Caco-2 (cell line): ENCODE measurements around the gene DDX39B. TPM values are rescaled to one million over a fixed set of nuclear protein-coding genes. Genes with fewer than 3 reads are reported as not detected.
"Not testable (repeated sequence)": the region's sequence is repeated elsewhere in the genome, so short reads cannot be mapped to it uniquely, and the experiment has no call there.

Source experiments
- BruUV-seq: library from RNA; stranded (reverse); fragments of 400-500 nt; replicated peaks from 2 replicates; lab custom pipeline; 2021; lab: Mats Ljungman, UMichigan
- CTCF ChIA-PET: fragments of 300-600 bp; sonication (Branson Sonifier 250); formaldehyde crosslinking; loops from one replicate; lab custom pipeline; 2022; ENCODE audit warnings: antibody characterized with exemption; lab: Charles Lee
- POLR2A ChIA-PET: fragments of 300-600 bp; sonication (Branson Sonifier 250); formaldehyde crosslinking; loops from one replicate; lab custom pipeline; 2022; ENCODE audit warnings: antibody characterized with exemption; lab: Charles Lee
- DNase-seq, 2 experiments: peaks; one replicate each; pipeline versions ENCODE4 v3.0.0 to v3.0.0-alpha.2; 2020 to 2022
- H3K27me3 ChIP-seq: replicated peaks from 2 replicates; pipeline ENCODE4 v1.6.0; 2011; ENCODE audit warnings: low read length; ENCODE audit not compliant: control insufficient read depth, insufficient read depth
- H3K36me3 ChIP-seq: 2 replicates; pipeline ENCODE4 v1.5.1; 2011; ENCODE audit warnings: low read length; ENCODE audit not compliant: control insufficient read depth, insufficient read depth
- H3K4me1 ChIP-seq: fragments of 250-450 bp; sonication (Bioruptor Pico); 2 replicates; pipeline ENCODE4 v1.5.1; 2020; ENCODE audit warnings: mild to moderate bottlenecking
- H3K4me3 ChIP-seq: 2 replicates; pipeline ENCODE4 v1.5.1; 2011; ENCODE audit warnings: low read depth, mild to moderate bottlenecking, control low read depth, low read length
- H3K9me3 ChIP-seq: fragments of 250-450 bp; sonication (Bioruptor Pico); 2 replicates; pipeline ENCODE4 v1.5.1; 2020; ENCODE audit warnings: mild to moderate bottlenecking, moderate library complexity
- H3K27ac Mint-ChIP-seq: one replicate; pipeline ENCODE4 v1.8.0; 2022; ENCODE audit warnings: mixed read lengths; ENCODE audit not compliant: unreplicated experiment
- H3K27me3 Mint-ChIP-seq: one replicate; pipeline ENCODE4 v1.8.0; 2022; ENCODE audit warnings: mixed read lengths; ENCODE audit not compliant: insufficient read depth, unreplicated experiment
- H3K36me3 Mint-ChIP-seq: one replicate; pipeline ENCODE4 v1.8.0; 2022; ENCODE audit warnings: mild to moderate bottlenecking, mixed read lengths; ENCODE audit not compliant: insufficient read depth, unreplicated experiment
- H3K4me1 Mint-ChIP-seq: one replicate; pipeline ENCODE4 v1.8.0; 2022; ENCODE audit warnings: low read depth, mixed read lengths; ENCODE audit not compliant: unreplicated experiment
- H3K4me3 Mint-ChIP-seq: one replicate; pipeline ENCODE4 v1.8.0; 2022; ENCODE audit warnings: mild to moderate bottlenecking, moderate library complexity, mixed read lengths; ENCODE audit not compliant: unreplicated experiment
- H3K9me3 Mint-ChIP-seq: one replicate; pipeline ENCODE4 v1.8.0; 2022; ENCODE audit warnings: mixed read lengths; ENCODE audit not compliant: unreplicated experiment
- CTCF ChIP-seq, 2 experiments: fragments of 200-600 bp in 1 of 2; IDR thresholded peaks; 1 replicate in 1 of 2; 2 replicates in 1 of 2; pipeline versions ENCODE4 v1.5.1 to v1.8.0; 2011 to 2022; ENCODE audit warnings: antibody characterized with exemption in 1 of 2, control low read depth in 1 of 2, inconsistent platforms in 1 of 2, low read depth in 1 of 2, low read length in 1 of 2, mild to moderate bottlenecking in 1 of 2, moderate library complexity in 1 of 2; ENCODE audit not compliant: insufficient read depth in 1 of 2, severe bottlenecking in 1 of 2, unreplicated experiment in 1 of 2
- intact Hi-C: fragments of 100-400 bp; cut with micrococcal nuclease; formaldehyde crosslinking; loops from one replicate; pipeline ENCODE4 v1.10.0; 2022; ENCODE audit not compliant: unreplicated experiment
- total RNA-seq: library from RNA; stranded (reverse); gene quantifications from 2 replicates; pipeline ENCODE4 v1.2.3, GENCODE V29; 2022

DDX39B gene
- total RNA-seq, 1 experiment from 2014 or later: 416 TPM

- no peak overlapping the region for H3K4me3 ChIP-seq
- intact Hi-C loops: no loop called here
- BruUV-seq: no TSS peak
- POLR2A ChIA-PET: no interaction called here
- H3K4me3 Mint-ChIP-seq: no peak overlapping the region
- no peak overlapping the region for H3K27ac Mint-ChIP-seq
- no peak for DNase-seq
- no peaks in the 10 kb centered on the region for H3K9me3 Mint-ChIP-seq
- H3K4me1 Mint-ChIP-seq: no peaks in the 10 kb centered on the region
- no peaks in the 10 kb centered on the region for H3K36me3 ChIP-seq
- H3K9me3 ChIP-seq: no peaks in the 10 kb centered on the region
- H3K27me3 ChIP-seq: no peaks in the 10 kb centered on the region
- H3K4me1 ChIP-seq: no peaks in the 10 kb centered on the region
- TF ChIP-seq CTCF (IDR thresholded peaks at IDR 0.05; ENCODE audit: insufficient read depth in 1 of 2, low read depth in 1 of 2, low read length in 1 of 2, severe bottlenecking in 1 of 2, unreplicated experiment in 1 of 2): no peak
- CTCF ChIA-PET: no interaction called here
- H3K36me3 Mint-ChIP-seq: no peaks in the 10 kb centered on the region
- peaks cover 4% of the 10 kb centered on the region for H3K27me3 Mint-ChIP-seq
These were observed 20.0 kb downstream of the DDX39B start for GRCh38 chr6:31521835-31522234.

DNA sequence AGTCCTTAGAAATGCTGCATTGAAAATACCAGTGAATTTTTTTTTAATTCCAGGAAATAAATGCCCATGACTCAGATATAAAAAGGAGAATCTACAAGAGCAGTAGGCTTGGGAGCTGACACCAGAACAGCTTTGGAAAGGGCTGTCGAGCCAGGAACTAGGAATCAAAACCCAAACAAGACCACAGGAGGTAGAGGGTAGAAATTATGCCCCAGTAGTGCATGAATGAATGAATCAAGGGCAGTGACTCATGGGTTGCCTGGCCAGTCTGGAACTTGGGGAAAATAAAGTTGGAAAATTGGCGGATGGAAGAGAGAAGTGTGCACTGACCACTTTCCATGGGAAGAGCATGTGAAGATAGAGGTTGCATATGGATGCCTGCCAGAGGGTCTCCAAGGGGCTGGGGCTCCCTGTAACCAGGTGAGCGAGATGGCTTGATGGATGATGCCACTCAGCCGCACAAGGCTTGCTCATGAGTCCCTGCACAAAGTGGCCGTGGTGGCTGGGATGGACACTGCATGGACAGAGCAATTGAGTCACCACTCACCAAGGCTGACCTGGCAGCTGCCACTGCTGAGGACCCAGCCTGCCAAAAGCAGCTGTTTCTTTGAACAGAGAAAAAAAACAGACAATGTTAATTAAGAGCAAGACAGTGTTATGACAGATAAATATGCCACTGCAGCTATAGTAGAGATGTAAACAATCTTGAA, 28.2 kb downstream of the DDX39B start:
- intact Hi-C loops: no loop called here
- Mint-ChIP-seq H3K36me3 (no peaks in the 10 kb centered on the region), H3K4me1 (no peaks in the 10 kb centered on the region), H3K9me3 (no peaks in the 10 kb centered on the region), H3K27ac (no peak overlapping the region), H3K4me3 (no peak overlapping the region), H3K27me3 (peaks cover 7% of the 10 kb centered on the region)
- no peaks in the 10 kb centered on the region for H3K27me3 ChIP-seq
- no peak for TF ChIP-seq CTCF (IDR thresholded peaks at IDR 0.05; ENCODE audit: insufficient read depth in 1 of 2, low read depth in 1 of 2, low read length in 1 of 2, severe bottlenecking in 1 of 2, unreplicated experiment in 1 of 2)
- no TSS peak for BruUV-seq
- peaks cover 1% of the 10 kb centered on the region; the same call in 1 of the 2 replicates for H3K36me3 ChIP-seq
- no peak for DNase-seq
- no peak overlapping the region for H3K4me3 ChIP-seq
- ChIA-PET CTCF (no interaction called here), POLR2A (no interaction called here)
- no peaks in the 10 kb centered on the region for H3K4me1 ChIP-seq
- no peaks in the 10 kb centered on the region for H3K9me3 ChIP-seq

DNA sequence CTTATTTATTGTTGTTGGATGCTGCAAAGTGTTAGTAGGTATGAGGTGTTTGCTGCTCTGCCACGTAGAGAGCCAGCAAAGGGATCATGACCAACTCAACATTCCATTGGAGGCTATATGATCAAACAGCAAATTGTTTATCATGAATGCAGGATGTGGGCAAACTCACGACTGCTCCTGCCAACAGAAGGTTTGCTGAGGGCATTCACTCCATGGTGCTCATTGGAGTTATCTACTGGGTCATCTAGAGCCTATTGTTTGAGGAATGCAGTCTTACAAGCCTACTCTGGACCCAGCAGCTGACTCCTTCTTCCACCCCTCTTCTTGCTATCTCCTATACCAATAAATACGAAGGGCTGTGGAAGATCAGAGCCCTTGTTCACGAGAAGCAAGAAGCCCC, 31.8 kb downstream of the DDX39B start:
- H3K9me3 Mint-ChIP-seq: no peaks in the 10 kb centered on the region
- no peak for TF ChIP-seq CTCF (IDR thresholded peaks at IDR 0.05; ENCODE audit: insufficient read depth in 1 of 2, low read depth in 1 of 2, low read length in 1 of 2, severe bottlenecking in 1 of 2, unreplicated experiment in 1 of 2)
- H3K36me3 Mint-ChIP-seq: no peaks in the 10 kb centered on the region
- H3K4me3 Mint-ChIP-seq: no peak overlapping the region
- H3K36me3 ChIP-seq: peaks cover 1% of the 10 kb centered on the region; the same call in 1 of the 2 replicates
- H3K4me1 Mint-ChIP-seq: no peaks in the 10 kb centered on the region
- no peak for DNase-seq
- BruUV-seq: no TSS peak
- CTCF ChIA-PET: no interaction called here
- H3K4me3 ChIP-seq: no peak overlapping the region
- H3K4me1 ChIP-seq: no peaks in the 10 kb centered on the region
- H3K27me3 ChIP-seq: no peaks in the 10 kb centered on the region
- peaks cover 3% of the 10 kb centered on the region for H3K27me3 Mint-ChIP-seq
- POLR2A ChIA-PET: no interaction called here
- no peak overlapping the region for H3K27ac Mint-ChIP-seq
- no peaks in the 10 kb centered on the region for H3K9me3 ChIP-seq
- intact Hi-C loops: no loop called here

DNA sequence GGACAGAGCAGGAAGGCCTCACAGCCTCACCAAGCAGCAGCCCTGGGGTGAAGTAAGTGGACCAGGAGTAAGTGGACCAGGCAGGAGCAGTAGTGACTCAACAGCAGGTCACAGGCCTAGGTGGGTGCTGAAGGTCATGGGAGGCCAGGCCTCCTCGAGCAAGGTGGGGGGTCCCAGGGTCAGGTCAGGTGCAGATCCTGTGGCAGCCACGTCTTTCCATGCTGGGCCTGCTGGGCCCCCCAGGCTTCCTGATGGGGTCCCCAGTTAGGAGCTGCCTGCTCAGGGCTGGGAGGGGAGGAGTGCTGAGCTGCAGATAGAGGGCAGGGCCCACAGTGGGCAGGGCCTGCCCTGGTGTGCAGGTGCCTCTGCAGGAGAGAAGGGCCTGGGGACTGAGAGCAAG, 32.8 kb downstream of the DDX39B start:
- H3K4me3 ChIP-seq, H3K9me3 Mint-ChIP-seq, DNase-seq, H3K36me3 ChIP-seq, H3K9me3 ChIP-seq, H3K36me3 Mint-ChIP-seq, H3K27me3 ChIP-seq, intact Hi-C loops, H3K27me3 Mint-ChIP-seq, POLR2A ChIA-PET, H3K27ac Mint-ChIP-seq, CTCF ChIA-PET, H3K4me3 Mint-ChIP-seq, BruUV-seq, H3K4me1 ChIP-seq, H3K4me1 Mint-ChIP-seq: not testable (repeated sequence)
